Stimulated activated CD8-positive, alpha-beta memory T cell treated with anti-CD3 and anti-CD28 coated beads, Interleukin-7, amount 100 ng/mL, for 24 hours (primary cell): ENCODE measurements around the gene ZNF606.

Experiments
- DNase-seq: peaks from one replicate; pipeline ENCODE4 v3.0.0-alpha.2; 2020; ENCODE audit warnings: low read depth

The ZNF606 gene

GRCh38 chr19:57927587-57927986 is 75.0 kb downstream of the ZNF606 start:
- no peak for DNase-seq
